Stimulated activated CD4-positive, alpha-beta T cell treated with anti-CD3 and anti-CD28 coated beads, Interleukin-2, amount 100 ng/mL, for 48 hours (primary cell): ENCODE measurements around the gene DDX11.
"Not testable (repeated sequence)": the region's sequence is repeated elsewhere in the genome, so short reads cannot be mapped to it uniquely, and the experiment has no call there.

Experiments
- DNase-seq, 2 donors: peaks; one replicate each; pipeline ENCODE4 v3.0.0-alpha.2; 2020

DDX11 gene

GRCh38 chr12:31073527-31074332, at the start of gene DDX11:
Gene DDX11 (plus strand): TSS chr12:31073860. CDS start chr12:31078394, 4,534 bp downstream.
- DNase-seq: peak; percentile 86 to 91

DNA sequence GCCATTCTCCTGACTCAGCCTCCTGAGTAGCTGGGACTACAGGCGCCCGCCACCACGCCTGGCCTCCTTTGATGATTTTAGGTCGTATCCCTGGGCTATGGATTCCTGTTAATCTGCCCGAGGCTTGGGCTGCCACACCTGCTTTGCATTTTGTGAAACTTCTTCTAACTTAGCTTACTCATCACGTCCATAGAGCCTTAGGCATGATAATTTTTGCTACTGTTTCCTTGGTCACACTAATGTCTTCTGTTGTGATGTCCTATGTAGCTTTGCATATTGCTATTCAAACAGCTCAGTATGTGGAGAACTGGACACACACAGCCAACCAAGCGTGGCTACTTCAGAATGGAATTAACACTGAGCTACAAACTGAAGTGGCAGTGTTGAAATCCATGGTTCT, 47.5 kb upstream of the DDX11 start:
- no peak for DNase-seq

GRCh38 chr12:31027006-31027405, 46.7 kb upstream of the DDX11 start:
- not testable (repeated sequence) for DNase-seq

DNA sequence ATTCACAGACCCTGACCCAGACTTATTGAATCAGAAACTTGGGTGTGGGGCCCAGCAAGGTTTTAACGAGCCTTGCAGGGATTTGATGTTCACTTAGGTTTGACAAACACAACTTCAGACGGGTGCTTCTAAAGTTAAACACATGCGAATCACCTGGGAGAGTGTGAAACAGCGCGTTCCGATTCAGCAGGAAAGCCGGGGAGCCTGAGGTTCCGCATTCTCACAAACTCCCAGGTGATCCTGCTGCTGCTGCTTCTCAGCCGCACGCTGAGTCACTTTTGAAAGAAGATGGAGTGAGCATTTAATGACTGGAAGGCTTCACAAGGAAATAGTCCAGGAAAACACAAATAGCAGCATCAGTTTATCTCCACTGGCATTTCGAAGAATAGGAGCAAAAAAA, 44.2 kb upstream of the DDX11 start:
- no peak for DNase-seq

GRCh38 chr12:31029916-31030562, 43.6 kb upstream of the DDX11 start:
- no peak for DNase-seq

GRCh38 chr12:31031951-31032335, 41.7 kb upstream of the DDX11 start:
- DNase-seq: no peak

DNA sequence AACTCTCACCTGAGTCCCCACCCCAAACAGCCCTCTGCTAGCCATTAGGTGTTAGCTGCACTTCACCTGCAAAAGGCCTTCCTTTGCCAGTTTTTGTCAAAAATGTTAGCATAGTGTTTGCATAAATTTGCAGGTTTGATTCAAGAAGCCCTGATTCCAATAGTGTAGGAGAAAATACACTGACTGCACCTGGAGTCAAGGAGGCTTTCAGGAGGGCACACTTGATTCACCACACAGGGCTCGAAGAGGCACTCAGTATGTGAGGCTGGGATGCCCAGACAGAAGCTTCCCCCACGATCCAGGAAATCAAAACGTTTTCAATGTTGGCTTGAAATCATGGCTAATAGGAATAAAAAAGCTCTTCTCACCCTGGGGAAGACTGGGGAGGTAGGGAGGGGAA, 40.5 kb upstream of the DDX11 start:
- DNase-seq: no peak

- DNase-seq: no peak
Observed at GRCh38 chr12:31033681-31034080, 40.0 kb upstream of the DDX11 start.

DNA sequence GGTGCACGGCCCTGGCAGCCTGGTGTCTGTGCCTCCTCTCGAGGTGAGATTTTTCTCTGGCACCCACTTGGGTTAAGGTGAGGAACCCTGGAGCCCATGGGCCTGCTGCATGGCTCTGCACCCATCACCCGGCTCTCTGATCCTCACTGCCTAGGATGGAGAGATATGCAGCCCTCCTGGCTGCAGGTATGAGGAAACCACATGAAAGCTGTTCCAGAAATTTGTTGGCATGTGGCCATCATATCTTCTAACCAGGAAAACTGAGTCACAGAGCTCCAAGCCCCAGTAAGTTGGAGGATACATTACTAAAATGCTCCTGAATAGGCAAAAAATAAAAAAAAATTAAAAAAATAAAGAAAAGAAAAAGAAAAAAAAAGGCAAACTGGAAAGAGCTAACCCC, 39.3 kb upstream of the DDX11 start:
- no peak for DNase-seq

DNA sequence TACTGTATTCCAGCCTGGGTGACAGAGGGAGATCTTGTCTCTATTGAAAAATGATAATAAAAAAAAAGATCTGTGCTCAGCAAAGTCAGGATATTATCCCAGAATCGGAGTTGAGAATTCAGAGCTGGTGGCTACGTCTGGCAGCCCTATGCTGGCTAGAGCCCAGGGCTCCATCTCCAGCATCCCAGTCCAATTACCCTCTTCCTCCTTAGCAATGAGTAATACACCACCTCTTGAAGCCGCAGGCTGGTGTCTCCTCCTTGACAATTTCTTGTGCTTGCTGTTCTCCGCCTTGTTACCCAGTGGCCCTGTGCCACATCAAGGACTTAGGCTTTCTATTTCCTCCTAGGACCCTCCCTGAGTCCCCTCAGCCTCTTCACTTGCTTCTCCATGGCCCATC, 38.4 kb upstream of the DDX11 start:
- no peak for DNase-seq

DNA sequence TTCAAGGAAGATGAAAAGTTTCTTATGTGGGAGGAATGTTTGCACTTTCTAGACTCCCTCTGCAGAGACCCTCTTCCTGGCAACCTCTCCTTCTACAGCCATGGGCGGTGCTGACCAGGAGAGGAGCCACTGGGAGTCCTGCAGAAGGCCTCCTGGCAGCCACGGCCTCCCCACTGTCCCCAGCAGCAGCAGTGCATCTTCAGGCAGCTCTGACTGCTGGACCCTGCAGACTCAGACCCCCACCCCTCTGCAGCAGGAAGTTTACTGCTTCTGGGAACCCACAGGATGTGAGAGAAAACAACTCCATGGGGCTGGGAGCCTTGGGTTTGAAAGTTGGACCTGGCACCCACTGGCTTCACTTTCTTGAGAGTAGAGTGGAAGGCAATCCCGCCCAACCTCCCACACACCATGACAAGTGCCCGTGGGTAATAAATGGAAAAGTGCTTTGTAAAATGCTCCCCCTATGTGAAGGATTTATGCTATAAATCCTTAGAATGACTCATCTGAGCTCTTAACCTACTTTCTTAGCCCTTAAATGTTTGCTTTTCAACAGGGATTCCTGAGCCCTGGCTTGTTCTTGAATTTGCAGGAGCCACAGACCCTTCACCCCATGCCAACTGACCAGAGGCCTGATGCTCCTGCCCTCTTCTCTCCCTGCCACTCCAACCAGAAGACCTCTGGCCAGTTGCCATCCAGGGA, 37.5 kb upstream of the DDX11 start:
- DNase-seq: no peak

DNA sequence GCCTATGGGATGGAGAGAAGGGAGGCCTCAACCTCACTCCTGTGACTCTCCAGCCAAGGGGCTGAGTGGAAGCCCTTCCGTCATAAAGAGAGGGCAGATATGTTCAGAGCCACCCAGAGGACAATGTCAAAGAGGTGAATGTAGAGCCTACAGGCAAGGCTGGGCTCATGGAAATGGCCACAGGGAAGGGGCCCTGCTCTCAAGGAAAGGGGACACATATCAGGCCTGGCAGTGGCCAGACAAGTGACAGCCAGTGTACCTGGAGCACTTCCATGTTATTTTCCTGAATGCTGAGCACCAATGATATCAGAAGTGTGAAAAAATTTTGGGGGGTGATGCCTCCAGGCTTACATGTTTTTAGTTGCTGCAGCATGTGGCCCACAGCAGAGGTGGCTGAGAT, 36.6 kb upstream of the DDX11 start:
- no peak for DNase-seq

DNA sequence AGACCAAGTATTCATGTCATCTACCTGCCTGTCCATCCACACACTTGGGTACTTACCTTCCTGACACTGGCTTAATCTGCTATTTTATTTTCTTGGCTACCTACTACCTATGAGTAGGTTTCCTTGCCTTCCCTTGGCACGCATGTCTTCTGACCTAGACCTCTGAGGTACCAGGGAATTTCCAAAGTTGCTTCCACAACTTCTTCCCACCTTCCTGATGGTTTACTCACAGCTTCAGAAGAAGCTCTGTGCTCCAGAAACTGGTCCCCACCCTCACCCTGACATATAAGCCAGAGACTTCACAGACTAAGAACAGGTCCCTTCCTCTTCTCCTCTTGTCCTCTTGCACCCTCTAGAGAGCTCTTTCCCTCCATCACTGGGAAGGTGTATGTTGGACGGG, 35.7 kb upstream of the DDX11 start:
- DNase-seq: no peak

DNA sequence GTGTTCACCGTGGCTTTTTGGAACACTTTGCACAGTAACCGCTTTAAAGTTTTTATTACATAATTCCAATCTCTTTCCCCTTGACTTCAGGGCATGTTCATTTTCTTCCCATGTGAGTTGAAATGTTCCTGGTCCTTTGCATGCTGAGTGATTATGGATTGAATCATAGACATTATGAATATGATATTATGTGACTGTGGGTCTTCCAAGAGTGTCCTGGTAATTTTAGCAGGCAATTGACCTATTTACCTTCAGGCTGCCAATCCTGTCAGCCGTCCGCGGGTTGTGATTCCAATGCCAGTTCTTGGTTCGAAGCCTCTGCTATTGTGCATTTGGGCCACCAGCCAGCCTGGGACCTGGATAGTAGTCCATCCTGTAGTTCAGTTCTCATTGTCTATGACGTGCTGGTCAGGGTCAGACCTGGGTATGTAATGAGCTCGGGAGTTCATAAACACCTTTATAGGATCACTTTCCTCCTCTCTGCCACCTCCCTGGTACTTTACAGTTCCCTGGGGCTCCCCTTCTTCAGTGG, 32.6 kb upstream of the DDX11 start:
- no peak for DNase-seq

DNA sequence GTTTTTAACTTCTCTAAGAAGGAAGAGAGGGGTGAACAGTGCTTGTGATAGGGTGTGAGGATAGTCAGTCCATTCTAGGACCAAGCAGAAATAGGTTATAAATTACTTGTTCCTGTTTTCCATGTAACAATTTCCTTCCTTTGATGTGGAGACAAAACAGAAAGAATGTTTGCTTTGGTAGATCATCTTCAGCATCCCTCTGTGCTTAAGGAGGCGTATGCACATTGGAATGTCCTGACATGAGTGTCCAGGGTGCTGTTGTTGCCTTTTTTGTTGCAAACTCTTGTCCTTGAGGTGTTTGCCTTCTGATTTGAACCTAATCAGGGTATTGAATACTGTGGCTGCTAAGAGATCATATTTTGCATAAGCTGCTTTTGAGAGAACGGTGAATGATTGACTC, 23.5 kb upstream of the DDX11 start:
- DNase-seq: not testable (repeated sequence)

GRCh38 chr12:31050548-31050947, 23.1 kb upstream of the DDX11 start:
- not testable (repeated sequence) for DNase-seq

DNA sequence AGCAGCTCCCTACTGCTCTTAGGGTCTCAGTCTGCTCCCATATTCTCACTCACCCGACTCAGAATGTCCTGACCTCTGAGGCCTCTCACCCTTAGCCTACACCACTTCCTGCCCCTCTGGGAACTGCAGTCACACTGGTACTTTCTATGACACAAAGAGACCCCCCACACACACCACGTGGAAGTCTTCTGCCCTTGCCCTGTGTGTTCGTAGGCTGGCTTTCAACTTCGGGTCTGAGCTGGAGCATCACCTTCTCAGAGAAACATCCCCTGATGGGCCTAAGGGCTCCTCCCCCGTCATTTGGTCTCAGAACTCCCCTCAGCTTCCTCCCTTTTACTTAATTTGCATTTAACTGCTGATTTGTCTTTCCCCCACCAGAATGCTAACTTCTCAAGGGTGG, 22.0 kb upstream of the DDX11 start:
- DNase-seq: not testable (repeated sequence)

DNA sequence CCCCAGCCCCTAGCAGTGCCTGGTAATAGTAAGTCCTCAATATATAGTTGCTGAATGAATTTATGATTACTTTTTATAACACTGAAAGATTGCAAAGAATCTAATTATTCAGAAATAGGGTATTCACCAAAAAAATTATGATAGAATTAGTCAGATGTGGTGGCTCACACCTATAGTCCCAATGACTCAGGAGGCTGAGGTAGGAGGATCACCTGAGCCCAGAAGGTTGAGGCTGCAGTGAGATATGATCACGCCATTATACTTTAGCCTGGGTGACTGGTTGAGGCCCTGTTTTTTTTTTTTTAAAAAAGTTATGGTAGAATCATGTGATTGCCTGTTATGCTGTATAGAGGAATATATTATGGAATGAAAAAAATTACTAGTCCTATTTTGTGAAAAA, 21.5 kb upstream of the DDX11 start:
- DNase-seq: not testable (repeated sequence)

- DNase-seq: not testable (repeated sequence)
Observed at GRCh38 chr12:31052666-31053439, 20.8 kb upstream of the DDX11 start.

DNA sequence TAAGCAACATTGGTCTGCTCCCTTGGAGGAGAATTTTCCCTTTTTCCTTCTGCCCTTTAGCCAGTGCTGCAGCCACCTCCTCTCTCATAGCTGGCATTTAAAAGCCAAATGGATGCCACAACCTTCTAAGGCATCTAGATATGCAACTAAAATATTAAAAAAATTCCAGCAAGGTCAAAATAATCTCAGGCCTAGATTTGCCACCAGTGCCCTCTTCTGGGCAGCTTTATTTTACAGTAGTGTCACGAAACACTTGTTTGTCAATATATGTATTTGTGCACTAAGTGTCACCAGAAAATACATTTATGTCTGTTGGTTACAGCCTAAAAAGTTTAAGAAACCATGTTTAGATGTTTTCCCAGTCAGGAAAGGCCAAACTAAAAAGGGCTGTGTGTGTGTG, 19.7 kb upstream of the DDX11 start:
- not testable (repeated sequence) for DNase-seq

GRCh38 chr12:31057671-31058070, 16.0 kb upstream of the DDX11 start:
- no peak for DNase-seq

DNA sequence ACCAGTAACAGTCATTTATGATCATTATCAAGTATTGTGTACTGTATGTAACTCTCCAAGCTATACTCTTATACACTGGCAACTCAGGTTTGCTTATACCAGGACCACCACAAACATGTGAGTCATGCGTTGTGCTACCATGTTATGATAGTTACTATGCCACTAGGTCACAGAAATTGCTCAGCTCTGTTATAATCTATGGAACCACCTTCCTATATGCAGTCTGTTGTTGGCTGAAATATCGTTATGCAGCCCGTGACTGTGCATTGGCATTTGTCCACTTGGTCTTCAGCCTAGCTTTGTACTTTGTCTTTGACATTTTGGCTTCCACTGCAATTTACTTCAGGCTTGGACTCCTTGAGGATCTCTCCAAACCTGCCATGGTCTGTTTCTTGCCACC, 7.5 kb upstream of the DDX11 start:
- DNase-seq: not testable (repeated sequence)

GRCh38 chr12:31067656-31068055, 6.0 kb upstream of the DDX11 start:
- DNase-seq: not testable (repeated sequence)
